Progenitor cell of endocrine pancreas (in vitro differentiated cells): ENCODE results near the gene PDS5A. TPM values are rescaled to one million over a fixed set of nuclear protein-coding genes. Genes with fewer than 3 reads are reported as not detected.
"Not testable (repeated sequence)": the region's sequence is repeated elsewhere in the genome, so short reads cannot be mapped to it uniquely, and the experiment has no call there.

Experiments used
- DNase-seq: peaks from one replicate; pipeline ENCODE4 v3.0.0; 2021; ENCODE audit warnings: low spot score; ENCODE audit not compliant: unreplicated experiment
- H3K27ac Mint-ChIP-seq: 2 replicates; pipeline ENCODE4 v1.8.0; 2021; ENCODE audit warnings: mild to moderate bottlenecking, moderate library complexity, mixed read lengths
- H3K27me3 Mint-ChIP-seq: 2 replicates; pipeline ENCODE4 v1.8.0; 2021; ENCODE audit warnings: mixed read lengths
- H3K36me3 Mint-ChIP-seq: 2 replicates; pipeline ENCODE4 v1.8.0; 2022; ENCODE audit warnings: mixed read lengths; ENCODE audit not compliant: insufficient read depth
- H3K4me1 Mint-ChIP-seq: 2 replicates; pipeline ENCODE4 v1.8.0; 2021; ENCODE audit warnings: low read depth, mixed read lengths
- H3K4me3 Mint-ChIP-seq: 2 replicates; pipeline ENCODE4 v1.8.0; 2021; ENCODE audit warnings: low read depth, mild to moderate bottlenecking, moderate library complexity, mixed read lengths
- H3K9me3 Mint-ChIP-seq: 2 replicates; pipeline ENCODE4 v1.8.0; 2021; ENCODE audit warnings: low read depth, mixed read lengths
- total RNA-seq: library from RNA; stranded (reverse); gene quantifications from 2 replicates; pipeline ENCODE4 v1.2.1, GENCODE V29; 2021
- TF ChIP-seq, protein P1 (sequence below): fragments of 200-600 bp; sonication (generic); IDR thresholded peaks from one replicate; pipeline ENCODE4 v1.5.0; 2021; ENCODE audit warnings: antibody characterized with exemption, mild to moderate bottlenecking; ENCODE audit not compliant: unreplicated experiment

PDS5A gene
- total RNA-seq, 1 donor from 2014 or later, result 91.1 TPM

GRCh38 chr4:40000711-40001110, 23.0 kb upstream of the PDS5A start:
- H3K27ac Mint-ChIP-seq, result no peak overlapping the region
- H3K4me3 Mint-ChIP-seq, result no peak overlapping the region
- TF ChIP-seq, protein P1, sequence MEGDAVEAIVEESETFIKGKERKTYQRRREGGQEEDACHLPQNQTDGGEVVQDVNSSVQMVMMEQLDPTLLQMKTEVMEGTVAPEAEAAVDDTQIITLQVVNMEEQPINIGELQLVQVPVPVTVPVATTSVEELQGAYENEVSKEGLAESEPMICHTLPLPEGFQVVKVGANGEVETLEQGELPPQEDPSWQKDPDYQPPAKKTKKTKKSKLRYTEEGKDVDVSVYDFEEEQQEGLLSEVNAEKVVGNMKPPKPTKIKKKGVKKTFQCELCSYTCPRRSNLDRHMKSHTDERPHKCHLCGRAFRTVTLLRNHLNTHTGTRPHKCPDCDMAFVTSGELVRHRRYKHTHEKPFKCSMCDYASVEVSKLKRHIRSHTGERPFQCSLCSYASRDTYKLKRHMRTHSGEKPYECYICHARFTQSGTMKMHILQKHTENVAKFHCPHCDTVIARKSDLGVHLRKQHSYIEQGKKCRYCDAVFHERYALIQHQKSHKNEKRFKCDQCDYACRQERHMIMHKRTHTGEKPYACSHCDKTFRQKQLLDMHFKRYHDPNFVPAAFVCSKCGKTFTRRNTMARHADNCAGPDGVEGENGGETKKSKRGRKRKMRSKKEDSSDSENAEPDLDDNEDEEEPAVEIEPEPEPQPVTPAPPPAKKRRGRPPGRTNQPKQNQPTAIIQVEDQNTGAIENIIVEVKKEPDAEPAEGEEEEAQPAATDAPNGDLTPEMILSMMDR, result no peak
- no peaks in the 10 kb centered on the region for H3K27me3 Mint-ChIP-seq
- DNase-seq, result no peak
- H3K4me1 Mint-ChIP-seq, result peaks cover 2% of the 10 kb centered on the region
- H3K36me3 Mint-ChIP-seq, result no peaks in the 10 kb centered on the region
- H3K9me3 Mint-ChIP-seq, result peaks cover 3% of the 10 kb centered on the region

DNA sequence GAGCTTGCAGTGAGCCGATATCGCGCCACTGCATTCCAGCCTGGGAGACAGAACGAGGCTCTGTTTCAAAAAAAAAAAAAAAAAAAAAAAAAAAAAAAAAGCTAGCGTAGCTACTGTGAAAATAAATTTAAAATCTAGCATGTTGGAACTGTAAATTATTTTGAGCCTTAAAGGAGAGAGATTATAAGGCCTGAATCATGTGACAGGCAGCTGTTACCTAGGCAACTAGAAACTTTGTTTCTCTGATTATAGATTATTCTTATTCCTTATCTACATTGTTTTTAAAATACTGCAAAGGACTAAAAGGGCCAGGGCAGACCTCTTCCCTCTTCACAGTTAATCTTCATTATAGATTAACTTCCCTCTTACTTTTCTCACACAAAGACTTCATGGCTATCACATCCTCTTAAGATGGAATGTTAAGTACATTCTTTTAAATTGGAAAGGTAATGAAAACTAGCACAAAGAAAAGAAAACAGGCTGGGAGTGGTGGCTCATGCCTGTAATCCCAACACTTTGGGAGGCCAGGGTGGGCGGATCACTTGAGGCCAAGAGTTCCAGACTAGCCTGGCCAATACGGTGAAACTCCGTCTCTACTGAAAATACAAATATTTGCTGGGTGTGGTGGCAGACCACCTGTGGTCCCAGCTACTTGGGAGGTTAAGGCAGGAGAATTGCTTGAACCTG, 21.1 kb upstream of the PDS5A start:
- TF ChIP-seq, protein P1, result no peak
- H3K36me3 Mint-ChIP-seq, result no peaks in the 10 kb centered on the region
- DNase-seq, result no peak
- no peak overlapping the region for H3K4me3 Mint-ChIP-seq
- peaks cover 2% of the 10 kb centered on the region for H3K4me1 Mint-ChIP-seq
- H3K9me3 Mint-ChIP-seq, result peaks cover 3% of the 10 kb centered on the region
- peak overlapping the region; percentile 81 for H3K27ac Mint-ChIP-seq
- H3K27me3 Mint-ChIP-seq, result no peaks in the 10 kb centered on the region

DNA sequence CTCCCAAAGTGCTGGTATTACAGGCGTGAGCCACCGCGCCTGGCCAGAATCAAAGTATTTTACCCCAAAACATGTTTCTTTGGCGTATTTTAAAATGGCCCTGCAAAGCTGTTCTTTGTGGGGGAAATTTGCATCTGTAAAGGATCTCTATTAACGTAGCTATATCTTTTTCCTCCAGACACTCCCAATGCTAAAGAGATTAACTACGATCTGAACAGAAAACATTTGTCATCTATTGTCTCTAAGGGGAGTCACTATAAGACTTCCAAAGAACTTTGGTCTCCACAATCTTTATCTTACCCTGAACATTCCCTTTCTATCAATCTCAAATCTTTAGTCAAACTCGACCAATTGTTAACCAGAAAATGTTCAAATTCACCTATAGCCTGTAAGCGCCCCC, 19.1 kb upstream of the PDS5A start:
- Mint-ChIP-seq H3K27me3 (no peaks in the 10 kb centered on the region), H3K36me3 (no peaks in the 10 kb centered on the region), H3K9me3 (peaks cover 3% of the 10 kb centered on the region), H3K4me1 (peaks cover 2% of the 10 kb centered on the region), H3K27ac (no peak overlapping the region), H3K4me3 (no peak overlapping the region)
- no peak for DNase-seq
- TF ChIP-seq, protein P1, result no peak

DNA sequence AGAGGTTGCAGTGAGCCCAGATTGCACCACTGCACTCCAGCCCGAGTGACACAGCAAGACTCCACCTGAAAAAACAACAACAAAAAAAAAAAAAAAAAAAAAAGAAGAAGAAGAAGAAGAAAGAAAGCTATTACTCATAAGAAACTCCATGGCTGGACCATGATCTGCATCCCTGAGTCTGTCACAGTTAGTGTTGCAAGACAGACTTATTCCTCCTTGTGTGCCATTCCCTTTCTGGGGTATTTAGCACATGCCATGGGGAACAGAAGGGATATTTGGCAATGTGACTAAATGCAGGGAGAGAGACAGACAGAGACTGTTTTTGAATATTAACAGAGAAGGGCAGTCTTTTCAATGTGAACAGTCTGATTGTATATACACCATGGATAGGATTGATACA, 16.7 kb upstream of the PDS5A start:
- Mint-ChIP-seq H3K27me3 (no peaks in the 10 kb centered on the region), H3K9me3 (no peaks in the 10 kb centered on the region), H3K4me1 (peaks cover 2% of the 10 kb centered on the region), H3K36me3 (no peaks in the 10 kb centered on the region), H3K4me3 (no peak overlapping the region), H3K27ac (no peak overlapping the region)
- DNase-seq, result no peak
- TF ChIP-seq, protein P1, result no peak

- H3K27ac Mint-ChIP-seq, DNase-seq, H3K4me3 Mint-ChIP-seq, H3K9me3 Mint-ChIP-seq, H3K27me3 Mint-ChIP-seq, H3K36me3 Mint-ChIP-seq, H3K4me1 Mint-ChIP-seq: not testable (repeated sequence)
Observed at GRCh38 chr4:39989381-39989780, 11.7 kb upstream of the PDS5A start.

DNA sequence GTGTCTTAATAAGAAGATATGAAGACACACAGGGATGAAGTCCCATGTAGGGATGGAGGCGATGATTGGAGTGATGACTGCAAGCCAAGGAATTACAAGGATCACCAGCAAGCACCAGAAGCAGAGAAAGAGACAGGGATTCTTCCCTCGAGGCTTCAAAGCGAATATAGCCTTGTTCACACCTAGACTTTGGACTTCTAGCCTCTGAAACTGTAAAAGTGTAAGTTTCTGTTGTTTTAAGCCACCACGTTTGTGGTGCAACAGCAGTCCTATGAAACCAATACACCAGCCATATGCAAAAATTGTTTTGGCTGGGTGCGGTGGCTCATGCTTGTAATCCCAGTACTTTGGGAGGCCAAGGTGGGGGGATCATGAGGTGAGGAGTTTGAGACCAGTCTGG, 9.8 kb upstream of the PDS5A start:
- DNase-seq, result no peak
- H3K9me3 Mint-ChIP-seq, result no peaks in the 10 kb centered on the region
- H3K36me3 Mint-ChIP-seq, result no peaks in the 10 kb centered on the region
- H3K27ac Mint-ChIP-seq, result no peak overlapping the region
- no peak overlapping the region for H3K4me3 Mint-ChIP-seq
- no peaks in the 10 kb centered on the region for H3K27me3 Mint-ChIP-seq
- TF ChIP-seq, protein P1, result no peak
- H3K4me1 Mint-ChIP-seq, result no peaks in the 10 kb centered on the region
